ENCODE measurements around the gene SLC6A8. TPM values are rescaled to one million over a fixed set of nuclear protein-coding genes. Genes with fewer than 3 reads are reported as not detected.
"Not testable (repeated sequence)": the region's sequence is repeated elsewhere in the genome, so short reads cannot be mapped to it uniquely, and the experiment has no call there.

The SLC6A8 gene
- total RNA-seq, 6 donors from 2014 or later = 3.9 to 8.1 (median 6.1) TPM

DNA sequence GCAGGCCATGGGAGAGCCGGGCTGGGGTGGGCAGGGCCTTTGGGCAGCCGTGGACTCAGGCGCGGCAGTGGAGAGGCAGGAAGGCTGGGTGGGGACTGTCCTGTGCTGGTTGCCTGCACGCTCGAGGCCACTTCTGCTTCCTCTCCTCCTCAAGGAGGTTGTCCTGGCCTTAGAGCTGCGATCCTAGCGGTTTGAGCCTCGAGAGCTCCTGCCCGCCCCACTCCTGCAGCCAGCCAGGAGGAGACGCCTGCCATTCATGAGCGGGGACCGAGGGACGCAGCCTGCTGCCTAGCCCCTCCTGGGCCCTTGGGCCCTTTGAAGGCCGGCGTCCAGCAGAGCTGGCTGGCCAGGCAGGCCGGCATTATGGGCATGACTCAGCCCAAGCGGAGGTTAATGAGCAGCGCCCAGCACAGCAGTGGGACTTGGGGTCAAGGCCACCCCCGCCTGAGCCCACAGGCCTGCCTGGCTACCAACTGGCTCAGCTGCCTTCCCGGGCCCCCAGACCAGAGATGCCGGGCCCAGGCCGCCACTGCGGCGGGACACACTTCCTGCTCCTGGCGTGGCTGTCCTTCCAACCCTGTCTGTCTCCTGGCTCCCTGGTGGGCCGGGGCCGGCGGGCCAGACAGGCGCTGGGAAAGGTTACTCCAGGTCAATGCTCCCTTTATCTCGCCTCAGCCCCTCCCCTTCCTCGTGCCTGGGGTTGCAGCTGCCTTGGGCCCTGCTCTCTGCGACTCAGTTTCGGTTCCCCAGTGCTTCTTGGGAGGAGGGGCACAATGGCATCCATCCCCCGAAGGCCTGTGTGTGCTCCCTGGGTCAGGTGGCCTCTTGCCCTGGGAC lies 38.8 kb downstream of the SLC6A8 start:
- TF ChIP-seq EP300 (IDR thresholded peaks at IDR 0.05) (no peak), POLR2AphosphoS5 (IDR thresholded peaks at IDR 0.05) (peak in 1 of 2 donors; percentile 8), POLR2A (IDR thresholded peaks at IDR 0.05) (peak in 2 of 4 donors; percentile 32 to 53)
- Histone ChIP-seq H3K4me3 (peak overlapping the region in 3 of 4 donors; percentile 17 to 82 (median 75)), H3K27ac (peak overlapping the region; percentile 86 to 91 (median 89)), H3K36me3 (peaks cover 0 to 4% (median 0%) of the 10 kb centered on the region in 4 donors), H3K4me1 (peaks cover 41 to 50% (median 45%) of the 10 kb centered on the region in 4 donors), H3K27me3 (peaks cover 0 to 7% (median 0%) of the 10 kb centered on the region in 4 donors), H3K9me3 (peaks cover 0 to 15% (median 0%) of the 10 kb centered on the region in 4 donors)
- 52% methylated on average over 27 of the region's 35 CpGs; no CpG with 5 or more reads in 1 of the 2 donors for WGBS, 2 donors
- DNase-seq = peak; percentile 81 to 88
- ATAC-seq (ENCODE audit: low FRiP score in 2 of 2) = peak; percentile 59 to 65

- Histone ChIP-seq H3K4me3 (peak overlapping the region in 3 of 4 donors; percentile 17 to 82 (median 75)), H3K36me3 (peaks cover 0 to 5% (median 0%) of the 10 kb centered on the region in 4 donors), H3K27me3 (peaks cover 0 to 7% (median 0%) of the 10 kb centered on the region in 4 donors), H3K4me1 (peaks cover 41 to 48% (median 43%) of the 10 kb centered on the region in 4 donors), H3K27ac (peak overlapping the region; percentile 86 to 91 (median 89)), H3K9me3 (peaks cover 0 to 23% (median 0%) of the 10 kb centered on the region in 4 donors)
- ATAC-seq (ENCODE audit: low FRiP score in 2 of 2) (no peak), DNase-seq (peak in 1 of 2 donors; percentile 35)
- no peak for TF ChIP-seq EP300 (IDR thresholded peaks at IDR 0.05)
- no peak for TF ChIP-seq POLR2A (IDR thresholded peaks at IDR 0.05)
- TF ChIP-seq, protein P1, sequence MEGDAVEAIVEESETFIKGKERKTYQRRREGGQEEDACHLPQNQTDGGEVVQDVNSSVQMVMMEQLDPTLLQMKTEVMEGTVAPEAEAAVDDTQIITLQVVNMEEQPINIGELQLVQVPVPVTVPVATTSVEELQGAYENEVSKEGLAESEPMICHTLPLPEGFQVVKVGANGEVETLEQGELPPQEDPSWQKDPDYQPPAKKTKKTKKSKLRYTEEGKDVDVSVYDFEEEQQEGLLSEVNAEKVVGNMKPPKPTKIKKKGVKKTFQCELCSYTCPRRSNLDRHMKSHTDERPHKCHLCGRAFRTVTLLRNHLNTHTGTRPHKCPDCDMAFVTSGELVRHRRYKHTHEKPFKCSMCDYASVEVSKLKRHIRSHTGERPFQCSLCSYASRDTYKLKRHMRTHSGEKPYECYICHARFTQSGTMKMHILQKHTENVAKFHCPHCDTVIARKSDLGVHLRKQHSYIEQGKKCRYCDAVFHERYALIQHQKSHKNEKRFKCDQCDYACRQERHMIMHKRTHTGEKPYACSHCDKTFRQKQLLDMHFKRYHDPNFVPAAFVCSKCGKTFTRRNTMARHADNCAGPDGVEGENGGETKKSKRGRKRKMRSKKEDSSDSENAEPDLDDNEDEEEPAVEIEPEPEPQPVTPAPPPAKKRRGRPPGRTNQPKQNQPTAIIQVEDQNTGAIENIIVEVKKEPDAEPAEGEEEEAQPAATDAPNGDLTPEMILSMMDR (IDR thresholded peaks at IDR 0.05) = no peak
- no peak for TF ChIP-seq POLR2AphosphoS5 (IDR thresholded peaks at IDR 0.05)
- WGBS, 2 donors = 63% methylated on average over 23 of the region's 23 CpGs; no CpG with 5 or more reads in 1 of the 2 donors
Observed at GRCh38 chrX:153727123-153727931, 39.6 kb downstream of the SLC6A8 start.

GRCh38 chrX:153728095-153728494 lies 40.4 kb downstream of the SLC6A8 start:
- DNase-seq = no peak

GRCh38 chrX:153728951-153729631 lies 41.4 kb downstream of the SLC6A8 start:
- DNase-seq = no peak
- Histone ChIP-seq H3K27me3 (peaks cover 0 to 7% (median 0%) of the 10 kb centered on the region in 4 donors), H3K4me3 (no peak overlapping the region), H3K27ac (no peak overlapping the region), H3K9me3 (peaks cover 0 to 20% (median 0%) of the 10 kb centered on the region in 4 donors), H3K36me3 (peaks cover 0 to 5% (median 0%) of the 10 kb centered on the region in 4 donors), H3K4me1 (peaks cover 34 to 38% (median 36%) of the 10 kb centered on the region in 4 donors)
- WGBS, 2 donors = 92 to 100% methylated on average over 9 to 23 of the region's 23 CpGs
- ATAC-seq (ENCODE audit: low FRiP score in 2 of 2) = no peak
- no peak for TF ChIP-seq POLR2AphosphoS5 (IDR thresholded peaks at IDR 0.05)
- TF ChIP-seq, protein P1 (IDR thresholded peaks at IDR 0.05) = no peak
- no peak for TF ChIP-seq EP300 (IDR thresholded peaks at IDR 0.05)
- no peak for TF ChIP-seq POLR2A (IDR thresholded peaks at IDR 0.05)

More at GRCh38 chrX:153728095-153728494, 40.4 kb downstream of the SLC6A8 start:
- TF ChIP-seq, protein P1 (IDR thresholded peaks at IDR 0.05) = no peak
- no peak for TF ChIP-seq POLR2A (IDR thresholded peaks at IDR 0.05)
- no peak for TF ChIP-seq POLR2AphosphoS5 (IDR thresholded peaks at IDR 0.05)
- no peak for TF ChIP-seq EP300 (IDR thresholded peaks at IDR 0.05)
- no peak for ATAC-seq (ENCODE audit: low FRiP score in 2 of 2)
- peaks cover 0 to 7% (median 0%) of the 10 kb centered on the region in 4 donors for H3K27me3 ChIP-seq
- H3K27ac ChIP-seq = peak overlapping the region; percentile 86 to 91 (median 89)
- peaks cover 0 to 26% (median 0%) of the 10 kb centered on the region in 4 donors for H3K9me3 ChIP-seq
- 90 to 92% methylated on average over 4 to 6 of the region's 6 CpGs for WGBS, 2 donors
- no peak overlapping the region for H3K4me3 ChIP-seq
- peaks cover 0 to 5% (median 0%) of the 10 kb centered on the region in 4 donors for H3K36me3 ChIP-seq
- H3K4me1 ChIP-seq = peaks cover 34 to 40% (median 37%) of the 10 kb centered on the region in 4 donors

DNA sequence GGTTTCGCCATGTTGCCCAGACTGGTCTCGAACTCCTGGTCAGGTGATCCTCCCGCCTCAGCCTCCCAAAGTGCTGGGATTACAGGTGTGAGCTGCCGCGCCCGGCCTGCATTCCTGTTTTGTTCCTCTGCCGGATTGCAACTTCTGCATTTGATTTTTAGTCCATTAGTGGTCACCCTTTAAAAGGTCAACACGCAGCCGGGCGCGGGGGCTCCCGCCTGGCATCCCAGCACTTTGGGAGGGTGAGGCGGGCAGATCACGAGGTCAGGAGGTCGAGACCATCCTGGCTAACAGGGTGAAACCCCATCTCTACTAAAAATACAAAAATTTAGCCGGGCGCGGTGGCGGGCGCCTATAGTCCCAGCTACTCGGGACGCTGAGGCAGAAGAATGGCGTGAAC lies 42.4 kb downstream of the SLC6A8 start:
- WGBS, 2 donors = 92 to 95% methylated on average over 20 to 23 of the region's 23 CpGs
- peaks cover 31 to 34% (median 33%) of the 10 kb centered on the region in 4 donors for H3K4me1 ChIP-seq
- H3K36me3 ChIP-seq; ATAC-seq (ENCODE audit: low FRiP score in 2 of 2); H3K27ac ChIP-seq; H3K4me3 ChIP-seq; DNase-seq; H3K27me3 ChIP-seq: not testable (repeated sequence)
- peaks cover 0 to 18% (median 0%) of the 10 kb centered on the region in 4 donors for H3K9me3 ChIP-seq
